Stimulated activated naive CD8-positive, alpha-beta T cell treated with anti-CD3 and anti-CD28 coated beads, Interleukin-15, amount 100 ng/mL, for 72 hours (primary cell): ENCODE measurements around the gene CCDC85C.

Source experiments
- ATAC-seq: fragments of 150-1000 bp; cut with Tn5 transposase; 2 replicates; pipeline ENCODE4 v1.10.0; 2021; ENCODE audit warnings: mild to moderate bottlenecking, moderate library complexity
- DNase-seq, 2 donors: peaks; one replicate each; pipeline ENCODE4 v3.0.0; 2021 to 2022
- H3K27ac Mint-ChIP-seq, 2 donors: one replicate each; pipeline ENCODE4 v1.8.0; 2022; ENCODE audit warnings: mild to moderate bottlenecking in 2 of 2, mixed read lengths in 2 of 2, moderate library complexity in 2 of 2
- H3K27me3 Mint-ChIP-seq: one replicate; pipeline ENCODE4 v1.8.0; 2022; ENCODE audit warnings: mixed read lengths
- H3K4me1 Mint-ChIP-seq: one replicate; pipeline ENCODE4 v1.8.0; 2022; ENCODE audit warnings: mild to moderate bottlenecking, mixed read lengths
- H3K4me3 Mint-ChIP-seq, 2 donors: one replicate each; pipeline ENCODE4 v1.8.0; 2022; ENCODE audit warnings: mild to moderate bottlenecking in 2 of 2, mixed read lengths in 2 of 2, moderate library complexity in 1 of 2
- H3K9me3 Mint-ChIP-seq, 2 donors: one replicate each; pipeline ENCODE4 v1.8.0; 2022; ENCODE audit warnings: mixed read lengths in 2 of 2

Gene CCDC85C

GRCh38 chr14:99529899-99530298, 74.1 kb downstream of the CCDC85C start:
- Mint-ChIP-seq H3K27me3 (no peaks in the 10 kb centered on the region), H3K4me3 (no peak overlapping the region), H3K27ac (no peak overlapping the region), H3K4me1 (peaks cover 14% of the 10 kb centered on the region), H3K9me3 (no peaks in the 10 kb centered on the region)
- no peak for DNase-seq
- no peak for ATAC-seq

GRCh38 chr14:99527427-99528076, 76.5 kb downstream of the CCDC85C start:
- ATAC-seq = no peak
- no peak for DNase-seq
- Mint-ChIP-seq H3K9me3 (no peaks in the 10 kb centered on the region), H3K4me1 (peaks cover 19% of the 10 kb centered on the region), H3K27ac (no peak overlapping the region), H3K4me3 (no peak overlapping the region), H3K27me3 (no peaks in the 10 kb centered on the region)

- peaks cover 19% of the 10 kb centered on the region for H3K4me1 Mint-ChIP-seq
- no peak overlapping the region for H3K27ac Mint-ChIP-seq
- no peak overlapping the region for H3K4me3 Mint-ChIP-seq
- H3K9me3 Mint-ChIP-seq = no peaks in the 10 kb centered on the region
- ATAC-seq = no peak
- DNase-seq = no peak
- no peaks in the 10 kb centered on the region for H3K27me3 Mint-ChIP-seq
Measured at GRCh38 chr14:99527026-99527425, 77.0 kb downstream of the CCDC85C start.

GRCh38 chr14:99525699-99526080, 78.3 kb downstream of the CCDC85C start:
- no peaks in the 10 kb centered on the region for H3K27me3 Mint-ChIP-seq
- DNase-seq = no peak
- H3K4me1 Mint-ChIP-seq = peaks cover 19% of the 10 kb centered on the region
- H3K27ac Mint-ChIP-seq = no peak overlapping the region
- peak; percentile 24 for ATAC-seq
- H3K9me3 Mint-ChIP-seq = no peaks in the 10 kb centered on the region
- H3K4me3 Mint-ChIP-seq = no peak overlapping the region

- peak; percentile 46 for ATAC-seq
Measured at GRCh38 chr14:99524804-99525698, 79.0 kb downstream of the CCDC85C start.

GRCh38 chr14:99524091-99524661, 79.8 kb downstream of the CCDC85C start:
- H3K4me1 Mint-ChIP-seq = peaks cover 19% of the 10 kb centered on the region
- ATAC-seq = no peak
- no peak overlapping the region for H3K4me3 Mint-ChIP-seq
- H3K27me3 Mint-ChIP-seq = no peaks in the 10 kb centered on the region
- no peaks in the 10 kb centered on the region for H3K9me3 Mint-ChIP-seq
- no peak for DNase-seq
- H3K27ac Mint-ChIP-seq = peak overlapping the region in 1 of 2 donors; percentile 27

More at GRCh38 chr14:99524804-99525698, 79.0 kb downstream of the CCDC85C start:
- DNase-seq = no peak
- Mint-ChIP-seq H3K4me1 (peaks cover 19% of the 10 kb centered on the region), H3K9me3 (no peaks in the 10 kb centered on the region), H3K4me3 (no peak overlapping the region), H3K27me3 (no peaks in the 10 kb centered on the region), H3K27ac (peak overlapping the region; percentile 59 to 91)

- no peak overlapping the region for H3K27ac Mint-ChIP-seq
- DNase-seq (no peak), ATAC-seq (no peak)
- no peaks in the 10 kb centered on the region for H3K9me3 Mint-ChIP-seq
- H3K4me1 Mint-ChIP-seq = peaks cover 19% of the 10 kb centered on the region
- no peaks in the 10 kb centered on the region for H3K27me3 Mint-ChIP-seq
- H3K4me3 Mint-ChIP-seq = no peak overlapping the region
Measured at GRCh38 chr14:99523704-99524055, 80.3 kb downstream of the CCDC85C start.

DNA sequence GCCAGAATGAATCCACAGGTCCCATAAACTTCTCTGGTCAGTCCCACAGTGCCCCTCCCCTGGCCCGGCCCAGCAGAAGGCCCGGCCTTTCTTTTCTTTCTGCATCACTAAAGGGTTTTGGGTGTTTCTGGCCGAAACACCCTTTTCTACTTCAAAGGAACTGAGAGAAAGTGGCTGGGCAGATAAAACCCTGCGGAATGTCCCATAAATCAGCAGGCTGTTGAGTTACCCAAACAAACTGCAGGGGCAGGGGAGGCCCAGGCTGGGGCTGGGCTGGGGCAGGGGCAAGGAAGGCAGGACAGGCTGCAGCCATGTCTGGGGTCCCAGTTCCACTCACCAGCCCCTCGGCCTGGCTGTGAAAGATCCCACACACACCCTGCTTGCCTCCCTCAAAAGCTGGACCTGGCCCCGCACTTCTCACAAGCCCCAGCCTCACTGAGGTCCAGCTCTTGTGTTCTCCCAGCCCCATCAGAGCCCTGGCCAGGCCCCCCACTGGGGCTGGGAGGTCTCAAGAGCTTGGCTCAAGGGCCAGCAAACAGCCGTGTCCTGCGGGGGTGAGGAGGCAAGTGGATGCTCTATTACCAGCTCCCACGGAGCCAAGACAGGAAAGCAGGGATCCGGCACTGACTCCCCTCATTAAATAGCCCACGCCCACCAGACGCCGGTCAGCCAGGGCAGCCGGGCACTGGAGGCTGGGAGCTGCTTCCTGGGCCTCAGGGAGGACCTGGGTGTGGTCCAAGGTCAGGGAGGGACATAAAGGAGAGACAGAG, 80.9 kb downstream of the CCDC85C start:
- H3K27me3 Mint-ChIP-seq = no peaks in the 10 kb centered on the region
- no peak overlapping the region for H3K4me3 Mint-ChIP-seq
- no peaks in the 10 kb centered on the region for H3K9me3 Mint-ChIP-seq
- DNase-seq (no peak), ATAC-seq (no peak)
- H3K4me1 Mint-ChIP-seq = peaks cover 19% of the 10 kb centered on the region
- H3K27ac Mint-ChIP-seq = no peak overlapping the region

DNA sequence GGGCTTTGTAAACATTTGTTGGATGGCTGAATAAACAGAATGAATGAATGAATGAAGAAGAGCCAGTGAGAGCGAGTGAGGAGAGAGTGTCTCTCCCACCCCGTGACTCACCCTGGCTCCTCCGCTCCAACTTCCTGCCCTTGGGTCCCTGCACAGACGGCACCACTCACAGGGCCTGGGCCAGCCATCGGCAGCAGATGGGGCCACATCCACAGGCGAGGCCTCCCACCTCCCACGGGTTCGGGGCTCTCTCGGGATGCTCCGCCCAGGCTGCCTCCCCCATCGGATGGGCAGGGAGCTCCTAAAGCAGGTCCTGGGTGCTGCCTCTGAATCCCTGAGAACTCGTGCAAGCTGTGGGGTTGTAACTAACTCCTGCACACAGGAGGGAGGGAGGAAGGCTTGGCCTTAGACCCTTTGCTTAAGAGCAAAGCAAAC, 81.5 kb downstream of the CCDC85C start:
- Mint-ChIP-seq H3K27ac (peak overlapping the region in 1 of 2 donors; percentile 71), H3K27me3 (no peaks in the 10 kb centered on the region), H3K4me3 (no peak overlapping the region), H3K9me3 (no peaks in the 10 kb centered on the region), H3K4me1 (peaks cover 19% of the 10 kb centered on the region)
- no peak for ATAC-seq
- no peak for DNase-seq

DNA sequence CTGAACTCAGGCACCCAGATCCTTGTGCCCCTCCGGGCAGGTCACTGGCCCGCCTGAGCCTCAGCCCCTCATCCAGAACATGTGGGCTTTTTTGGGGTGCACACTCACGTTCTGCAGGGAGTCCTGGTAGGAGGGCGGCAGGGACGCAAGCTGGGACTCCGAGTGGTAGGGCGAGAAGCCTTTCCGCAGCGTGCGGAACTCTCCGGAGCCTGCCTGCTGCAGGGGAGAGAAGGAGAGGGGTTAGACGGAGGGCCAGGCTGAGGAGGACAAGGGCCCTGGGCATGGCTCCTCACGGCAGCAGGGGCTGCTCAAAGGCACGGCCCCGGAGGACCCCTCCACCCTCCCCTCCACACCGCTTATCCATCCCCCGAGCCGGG, 82.0 kb downstream of the CCDC85C start:
- DNase-seq (no peak), ATAC-seq (no peak)
- Mint-ChIP-seq H3K27me3 (no peaks in the 10 kb centered on the region), H3K27ac (no peak overlapping the region), H3K4me1 (peaks cover 19% of the 10 kb centered on the region), H3K9me3 (no peaks in the 10 kb centered on the region), H3K4me3 (no peak overlapping the region)

DNA sequence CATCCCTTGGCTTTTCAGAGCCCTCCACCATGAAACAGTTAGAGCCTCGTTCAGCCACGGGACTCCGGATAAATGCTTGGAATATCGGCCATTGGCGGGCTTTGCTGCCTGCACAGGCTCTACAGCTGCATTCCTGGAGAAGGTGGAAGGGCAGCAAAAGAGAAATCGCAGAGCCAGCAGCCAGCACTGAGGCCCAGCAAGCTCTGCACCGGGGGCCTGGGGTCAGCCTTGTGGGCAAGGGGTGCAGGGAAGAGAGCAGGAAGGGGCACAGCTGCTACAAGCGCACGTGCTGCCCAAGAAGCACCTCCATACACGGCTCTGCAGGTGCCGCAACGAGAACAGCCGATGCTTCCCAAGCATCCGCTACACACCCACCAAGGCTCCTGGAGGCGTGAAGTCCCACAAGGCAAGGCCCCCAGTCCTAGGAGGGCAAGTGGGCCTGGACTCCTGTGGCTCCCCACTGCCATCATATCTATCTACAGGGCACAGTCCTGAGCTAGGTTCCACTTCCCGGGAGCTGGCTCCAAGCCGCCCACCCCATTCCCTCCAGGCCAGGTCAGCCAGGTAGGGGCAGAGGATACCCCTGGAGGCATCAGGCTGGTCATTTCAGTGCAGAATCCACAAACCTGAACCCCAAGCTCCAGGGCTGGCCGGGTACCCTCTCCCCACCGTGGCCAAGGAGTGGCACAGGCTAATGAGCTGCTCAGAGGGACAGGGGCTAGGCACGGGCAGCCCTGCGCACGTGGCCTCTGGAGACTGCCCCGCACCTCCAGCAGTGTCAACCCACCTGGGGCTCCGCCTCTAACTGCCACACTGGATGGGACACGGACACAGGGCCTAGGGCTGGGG, 82.6 kb downstream of the CCDC85C start:
- H3K4me3 Mint-ChIP-seq = no peak overlapping the region
- DNase-seq (no peak), ATAC-seq (no peak)
- no peak overlapping the region for H3K27ac Mint-ChIP-seq
- H3K9me3 Mint-ChIP-seq = no peaks in the 10 kb centered on the region
- H3K27me3 Mint-ChIP-seq = no peaks in the 10 kb centered on the region
- peaks cover 19% of the 10 kb centered on the region for H3K4me1 Mint-ChIP-seq

DNA sequence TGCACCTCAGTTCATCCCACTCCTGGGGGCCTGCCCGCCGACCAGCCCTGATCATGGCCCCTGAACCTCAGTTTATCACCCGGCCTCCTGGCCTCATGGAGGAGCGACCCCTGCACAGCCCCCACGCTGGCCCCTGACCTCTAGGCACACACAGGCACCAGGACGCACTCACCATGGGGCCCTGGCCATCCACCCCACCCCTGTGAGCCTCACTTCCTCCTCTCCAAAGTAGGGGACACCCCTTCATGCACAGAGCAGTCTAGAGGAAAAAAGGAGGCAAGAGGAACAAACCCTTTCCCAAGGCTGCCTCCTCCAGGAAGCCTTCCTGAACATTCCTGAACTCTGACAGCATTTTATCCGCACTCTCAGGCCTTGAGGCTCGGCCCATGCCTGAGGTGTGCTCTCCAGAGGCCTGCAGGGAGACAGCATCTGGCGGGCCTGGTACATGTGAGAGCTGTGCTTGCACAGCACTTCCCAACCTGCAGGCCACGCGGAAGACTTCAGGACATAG, 83.4 kb downstream of the CCDC85C start:
- Mint-ChIP-seq H3K27ac (no peak overlapping the region), H3K27me3 (no peaks in the 10 kb centered on the region), H3K9me3 (no peaks in the 10 kb centered on the region), H3K4me3 (no peak overlapping the region), H3K4me1 (peaks cover 12% of the 10 kb centered on the region)
- DNase-seq (no peak), ATAC-seq (no peak)

GRCh38 chr14:99519931-99520421, 84.0 kb downstream of the CCDC85C start:
- peaks cover 5% of the 10 kb centered on the region for H3K4me1 Mint-ChIP-seq
- H3K4me3 Mint-ChIP-seq = no peak overlapping the region
- H3K27ac Mint-ChIP-seq = no peak overlapping the region
- H3K9me3 Mint-ChIP-seq = no peaks in the 10 kb centered on the region
- H3K27me3 Mint-ChIP-seq = no peaks in the 10 kb centered on the region
- DNase-seq = no peak
- no peak for ATAC-seq

- ATAC-seq (no peak), DNase-seq (no peak)
- Mint-ChIP-seq H3K4me1 (no peaks in the 10 kb centered on the region), H3K4me3 (no peak overlapping the region), H3K27ac (no peak overlapping the region), H3K27me3 (no peaks in the 10 kb centered on the region), H3K9me3 (no peaks in the 10 kb centered on the region)
Measured at GRCh38 chr14:99519347-99519881, 84.6 kb downstream of the CCDC85C start.
